ENCODE data around the gene GP1BA.

DNA sequence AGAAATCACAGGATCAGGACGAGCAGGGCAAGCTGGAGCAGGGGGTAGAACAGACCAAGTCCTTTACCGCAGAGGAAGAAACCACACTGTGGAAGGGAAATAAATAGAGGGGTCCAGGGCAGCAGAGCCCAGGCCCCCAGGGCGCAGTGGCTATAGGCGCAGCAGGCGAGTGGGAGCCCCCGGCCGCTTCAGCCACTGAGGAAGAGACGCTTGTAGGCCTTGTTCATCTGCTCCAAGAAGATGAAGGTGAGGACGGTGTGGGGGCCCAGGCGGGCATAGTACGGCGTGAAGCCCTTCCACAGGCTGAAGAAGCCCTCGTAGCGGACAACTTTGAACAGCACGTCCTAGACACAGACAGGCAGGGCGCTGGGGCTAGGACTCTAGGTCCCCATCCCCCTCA, 5.5 kb downstream of the GP1BA start:
- TF ChIP-seq, protein P1, sequence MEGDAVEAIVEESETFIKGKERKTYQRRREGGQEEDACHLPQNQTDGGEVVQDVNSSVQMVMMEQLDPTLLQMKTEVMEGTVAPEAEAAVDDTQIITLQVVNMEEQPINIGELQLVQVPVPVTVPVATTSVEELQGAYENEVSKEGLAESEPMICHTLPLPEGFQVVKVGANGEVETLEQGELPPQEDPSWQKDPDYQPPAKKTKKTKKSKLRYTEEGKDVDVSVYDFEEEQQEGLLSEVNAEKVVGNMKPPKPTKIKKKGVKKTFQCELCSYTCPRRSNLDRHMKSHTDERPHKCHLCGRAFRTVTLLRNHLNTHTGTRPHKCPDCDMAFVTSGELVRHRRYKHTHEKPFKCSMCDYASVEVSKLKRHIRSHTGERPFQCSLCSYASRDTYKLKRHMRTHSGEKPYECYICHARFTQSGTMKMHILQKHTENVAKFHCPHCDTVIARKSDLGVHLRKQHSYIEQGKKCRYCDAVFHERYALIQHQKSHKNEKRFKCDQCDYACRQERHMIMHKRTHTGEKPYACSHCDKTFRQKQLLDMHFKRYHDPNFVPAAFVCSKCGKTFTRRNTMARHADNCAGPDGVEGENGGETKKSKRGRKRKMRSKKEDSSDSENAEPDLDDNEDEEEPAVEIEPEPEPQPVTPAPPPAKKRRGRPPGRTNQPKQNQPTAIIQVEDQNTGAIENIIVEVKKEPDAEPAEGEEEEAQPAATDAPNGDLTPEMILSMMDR (IDR thresholded peaks at IDR 0.05) = no peak
- TF ChIP-seq EP300 (IDR thresholded peaks at IDR 0.05) (no peak), POLR2A (IDR thresholded peaks at IDR 0.05) (no peak)

Measured in gastroesophageal sphincter (tissue), 3 donors.